Epithelial cell of prostate (primary cell): ENCODE results near the gene ITGA11.

ENCODE experiments used
- DNase-seq: peaks from one replicate; pipeline ENCODE4 v3.0.0-alpha.2; 2011; ENCODE audit warnings: low read depth, low spot score
- H3K27ac ChIP-seq: fragments of 450-650 bp; 2 replicates; pipeline ENCODE4 v1.5.1; 2017; ENCODE audit warnings: mild to moderate bottlenecking

Gene ITGA11

DNA sequence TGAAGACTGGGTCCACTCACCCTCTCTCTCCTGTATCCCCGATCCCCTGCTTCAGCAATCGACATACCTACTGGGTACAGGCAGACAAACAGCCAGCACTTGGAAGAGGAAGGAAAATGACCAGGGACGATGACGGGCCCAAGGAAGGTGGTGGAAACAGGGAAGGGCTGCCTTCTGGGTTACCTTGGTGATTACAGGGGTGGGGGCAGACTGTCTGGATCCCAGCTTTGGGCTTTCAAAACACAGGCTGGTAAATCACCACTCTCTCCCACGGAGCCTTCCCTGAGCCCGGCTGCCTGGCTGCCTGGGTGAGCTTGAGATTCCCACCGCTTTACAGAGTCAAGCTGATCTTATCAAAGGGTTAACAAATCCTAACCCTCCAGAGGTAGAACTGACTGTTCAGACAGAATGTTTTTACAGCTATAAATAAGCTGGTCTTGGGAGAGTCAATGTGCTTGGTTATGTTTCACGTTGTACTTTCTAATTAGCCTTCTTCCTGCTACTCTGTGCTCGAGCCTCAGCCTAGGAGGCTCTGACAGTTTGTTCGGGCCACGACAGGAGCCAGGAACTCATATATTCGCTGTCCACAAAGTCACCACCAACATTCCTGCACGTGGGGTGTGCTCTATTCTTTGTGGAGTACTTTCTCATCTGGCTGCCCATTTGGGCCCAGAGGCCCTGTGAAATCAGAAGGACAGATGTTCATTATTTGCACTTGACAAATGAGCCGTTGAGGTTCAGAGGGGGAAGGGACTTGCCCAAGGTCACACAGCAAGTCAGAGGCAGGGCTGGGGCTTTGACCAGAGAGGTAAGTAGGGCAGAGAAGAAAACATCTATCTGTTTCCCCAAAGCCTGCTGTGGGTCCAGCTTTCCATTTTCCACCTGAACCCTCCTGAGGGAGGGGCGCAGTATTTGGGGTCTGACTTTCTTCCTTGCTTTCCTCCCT is 91.0 kb downstream of the ITGA11 start:
- no peak overlapping the region for H3K27ac ChIP-seq
- no peak for DNase-seq

DNA sequence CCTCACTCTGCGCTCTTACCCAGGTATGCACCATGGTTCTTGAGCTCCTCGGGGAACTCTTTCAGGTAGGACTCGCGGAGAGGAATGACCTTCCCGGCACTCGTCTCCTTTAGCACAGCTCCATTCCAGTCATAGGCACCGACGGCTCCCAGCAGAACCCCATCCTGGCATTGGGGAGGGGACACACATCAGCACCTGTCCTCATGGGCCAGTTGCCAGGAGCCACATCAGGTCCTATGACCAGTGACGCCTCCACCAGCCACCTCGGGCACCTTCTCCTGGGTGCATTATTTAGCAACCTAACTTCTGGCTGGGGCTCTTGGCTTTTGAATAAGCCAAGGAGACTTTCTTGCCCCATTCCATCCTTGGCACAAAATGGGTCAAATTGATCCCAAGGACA is 92.5 kb downstream of the ITGA11 start:
- DNase-seq, result no peak
- H3K27ac ChIP-seq, result no peak overlapping the region

DNA sequence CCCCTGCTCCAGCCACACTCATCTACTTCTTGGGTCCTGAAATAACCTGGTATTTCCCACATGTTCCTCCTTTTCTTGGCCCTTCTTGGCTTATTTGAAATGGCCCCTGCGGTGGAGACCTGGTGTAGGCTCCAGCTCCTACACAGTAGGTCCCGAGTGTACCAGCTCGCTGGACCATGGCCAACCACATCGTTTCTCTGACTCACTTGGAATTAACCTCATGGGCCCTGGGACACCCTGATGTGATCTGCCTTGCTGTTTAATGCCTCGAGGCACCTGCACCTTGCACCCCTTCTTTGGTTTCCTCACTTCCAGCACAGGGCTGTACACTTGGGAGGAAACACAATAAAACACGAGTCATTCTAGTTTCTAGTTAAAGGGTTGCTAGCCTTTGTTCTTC is 94.1 kb downstream of the ITGA11 start:
- no peak overlapping the region for H3K27ac ChIP-seq
- no peak for DNase-seq

GRCh38 chr15:68336516-68336915 is 95.4 kb downstream of the ITGA11 start:
- DNase-seq, result no peak
- no peak overlapping the region for H3K27ac ChIP-seq

DNA sequence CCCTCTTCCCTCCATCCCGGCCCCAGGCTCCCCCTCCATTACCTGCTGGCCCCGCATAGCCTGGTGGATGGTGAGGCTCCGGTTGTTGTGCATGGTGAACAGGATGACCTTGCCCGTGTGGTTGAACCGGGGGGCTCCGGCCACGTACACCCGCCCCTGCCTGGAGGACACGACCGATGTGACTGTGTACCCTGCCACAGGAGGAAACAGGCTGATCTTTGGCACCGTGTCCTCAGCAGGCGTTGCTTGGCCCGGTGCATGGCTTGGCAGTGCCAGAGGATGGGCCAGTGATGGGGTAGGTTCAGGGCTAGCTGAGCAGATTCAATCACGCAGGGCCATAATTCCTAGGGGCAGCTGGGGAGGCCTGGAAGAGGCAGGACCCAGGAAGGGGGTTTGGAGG is 96.3 kb downstream of the ITGA11 start:
- no peak overlapping the region for H3K27ac ChIP-seq
- no peak for DNase-seq

DNA sequence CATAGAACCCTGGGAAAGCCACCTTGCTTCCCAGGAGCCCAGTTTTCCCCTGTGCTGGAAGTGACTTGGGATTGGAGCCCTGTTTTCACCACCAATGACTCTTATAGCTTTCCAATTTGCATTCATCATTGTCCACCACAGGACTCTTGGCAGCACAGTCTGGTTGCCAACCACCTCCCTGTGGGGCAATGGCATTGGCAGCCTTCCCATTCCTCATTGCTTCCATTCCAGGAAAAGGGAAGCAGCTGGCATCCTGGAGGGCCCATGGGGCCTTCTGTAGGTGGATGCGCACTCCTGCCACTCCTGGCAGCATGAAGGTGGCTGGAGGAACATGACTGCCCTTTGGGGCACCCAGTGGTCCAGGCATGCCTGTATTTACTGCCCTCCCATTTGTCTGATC is 96.7 kb downstream of the ITGA11 start:
- no peak for DNase-seq
- no peak overlapping the region for H3K27ac ChIP-seq

DNA sequence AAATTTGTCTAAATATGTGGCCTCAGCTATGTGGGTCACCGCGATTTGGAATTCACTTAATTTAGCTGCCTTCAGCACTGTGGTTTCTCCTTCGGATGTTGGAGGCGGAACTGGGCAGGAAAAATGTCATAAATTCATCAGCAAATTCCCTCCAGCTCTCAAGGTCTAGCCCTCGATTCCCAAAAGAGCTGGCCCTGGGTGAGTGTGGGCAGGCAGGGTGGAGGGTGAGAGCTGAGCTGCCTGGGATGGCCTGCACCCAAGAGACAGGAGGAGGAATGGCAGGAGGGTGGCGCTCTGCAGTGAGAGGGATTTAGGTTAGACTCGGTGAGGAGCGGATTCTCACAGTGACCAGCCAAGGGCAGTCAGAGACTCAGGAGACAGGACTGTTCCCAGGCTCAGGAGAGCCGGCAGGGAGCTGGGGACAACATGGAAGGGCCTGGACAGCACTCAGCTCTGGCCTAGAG is 97.3 kb downstream of the ITGA11 start:
- H3K27ac ChIP-seq, result no peak overlapping the region

GRCh38 chr15:68333775-68334470 is 98.0 kb downstream of the ITGA11 start:
- H3K27ac ChIP-seq, result no peak overlapping the region
- no peak for DNase-seq

More for the DNA sequence above, 97.3 kb downstream of the ITGA11 start:
- DNase-seq, result no peak

DNA sequence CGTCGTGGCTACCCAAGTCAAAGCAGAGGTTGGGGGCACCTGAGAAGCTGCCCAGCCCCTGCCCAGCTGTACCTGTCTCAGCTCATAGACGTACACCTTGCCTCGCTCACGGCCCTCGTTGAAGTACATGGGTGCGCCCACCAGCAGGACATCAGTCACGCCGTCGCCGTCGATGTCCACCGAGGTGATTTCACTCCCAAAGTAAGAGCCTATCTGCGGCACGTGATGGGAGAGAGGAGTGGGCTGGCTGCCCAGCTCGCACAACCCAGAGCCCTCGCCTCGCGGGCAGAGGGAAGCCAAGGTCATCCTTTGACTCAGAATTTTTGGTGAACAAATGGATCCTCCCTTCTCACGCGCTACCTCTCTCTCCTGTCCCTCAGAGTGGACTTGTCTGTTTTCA is 99.7 kb downstream of the ITGA11 start:
- no peak overlapping the region for H3K27ac ChIP-seq

GRCh38 chr15:68330901-68331300 is 101.1 kb downstream of the ITGA11 start:
- no peak overlapping the region for H3K27ac ChIP-seq
- no peak for DNase-seq

More for the DNA sequence above, 99.7 kb downstream of the ITGA11 start:
- DNase-seq, result no peak

- H3K27ac ChIP-seq, result no peak overlapping the region
- no peak for DNase-seq
Observed at GRCh38 chr15:68330416-68330815, 101.5 kb downstream of the ITGA11 start.

- no peak overlapping the region for H3K27ac ChIP-seq
- DNase-seq, result no peak
Observed at GRCh38 chr15:68328964-68329363, 103.0 kb downstream of the ITGA11 start.

DNA sequence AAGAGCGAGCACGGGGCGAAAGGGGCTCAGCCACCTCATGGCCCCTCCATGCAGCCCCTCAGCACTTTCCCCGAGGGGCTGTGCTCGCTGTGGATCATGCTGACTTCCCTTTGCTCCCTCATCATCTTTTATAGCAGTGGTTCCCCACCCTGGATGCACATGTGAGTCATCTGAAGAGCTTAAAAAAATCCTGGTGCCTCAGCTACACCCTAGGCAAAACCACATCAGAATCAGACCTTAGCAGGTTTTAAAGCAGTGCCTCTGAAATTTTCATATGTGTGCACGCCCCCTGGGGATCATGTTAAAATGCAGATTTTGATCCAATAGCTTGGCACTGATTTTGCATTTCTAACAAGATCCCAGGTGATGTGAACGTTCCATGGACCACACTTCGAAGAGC is 103.5 kb downstream of the ITGA11 start:
- no peak overlapping the region for H3K27ac ChIP-seq

DNA sequence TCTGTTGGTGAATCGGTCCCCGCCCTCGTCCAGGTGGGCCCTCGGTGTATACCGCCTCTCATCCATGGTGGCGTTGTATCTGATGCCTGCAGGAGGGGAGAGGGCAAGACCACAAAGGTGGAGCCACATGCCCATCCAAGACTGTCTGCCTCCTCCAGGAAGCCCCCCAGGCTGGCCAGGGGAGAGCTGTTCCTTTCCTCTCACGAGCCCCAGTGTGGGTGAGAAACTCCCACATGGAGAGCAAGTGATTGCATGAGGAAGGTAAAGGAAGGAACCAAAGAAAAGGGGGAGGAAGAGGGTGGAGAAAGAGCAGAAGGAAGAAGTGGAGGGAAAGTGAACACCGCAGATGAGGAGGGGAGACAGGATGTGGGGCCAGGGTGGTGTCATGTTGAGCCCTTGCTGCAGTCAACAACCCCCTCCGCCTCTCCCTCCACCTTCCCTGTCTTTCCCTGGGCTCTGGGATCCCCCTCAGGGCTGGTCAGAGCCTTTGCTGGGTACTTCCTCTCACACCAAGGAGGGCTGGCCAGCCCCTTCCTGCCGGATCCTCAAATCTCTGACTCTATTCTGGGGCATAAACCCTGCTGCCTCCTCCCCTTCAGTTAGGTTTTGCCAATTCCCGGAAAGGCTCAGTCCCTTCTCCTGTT is 105.1 kb downstream of the ITGA11 start:
- H3K27ac ChIP-seq, result no peak overlapping the region
- no peak for DNase-seq

More for the DNA sequence above, 103.5 kb downstream of the ITGA11 start:
- no peak for DNase-seq

DNA sequence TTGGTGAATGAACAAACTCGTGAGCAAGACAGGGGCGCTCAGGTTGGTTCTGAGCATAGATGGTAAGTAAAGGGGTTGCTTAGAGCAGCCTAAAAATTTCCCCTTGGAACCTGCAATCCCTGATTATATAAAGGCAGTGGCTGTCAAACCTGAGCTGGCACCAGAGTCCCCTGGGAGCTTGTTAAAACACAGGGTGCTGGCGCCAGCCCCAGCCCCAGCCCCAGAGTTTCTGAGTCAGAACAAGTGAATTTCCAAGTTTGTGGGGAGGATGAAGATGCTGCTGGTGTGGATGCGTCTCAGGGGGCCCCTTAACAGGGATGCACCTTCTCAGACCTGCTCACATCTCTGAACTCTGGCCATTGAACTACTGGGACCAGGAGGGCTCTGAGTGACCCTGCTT is 106.2 kb downstream of the ITGA11 start:
- no peak overlapping the region for H3K27ac ChIP-seq
- no peak for DNase-seq

- H3K27ac ChIP-seq, result no peak overlapping the region
- DNase-seq, result no peak
Observed at GRCh38 chr15:68322796-68323195, 109.2 kb downstream of the ITGA11 start.

DNA sequence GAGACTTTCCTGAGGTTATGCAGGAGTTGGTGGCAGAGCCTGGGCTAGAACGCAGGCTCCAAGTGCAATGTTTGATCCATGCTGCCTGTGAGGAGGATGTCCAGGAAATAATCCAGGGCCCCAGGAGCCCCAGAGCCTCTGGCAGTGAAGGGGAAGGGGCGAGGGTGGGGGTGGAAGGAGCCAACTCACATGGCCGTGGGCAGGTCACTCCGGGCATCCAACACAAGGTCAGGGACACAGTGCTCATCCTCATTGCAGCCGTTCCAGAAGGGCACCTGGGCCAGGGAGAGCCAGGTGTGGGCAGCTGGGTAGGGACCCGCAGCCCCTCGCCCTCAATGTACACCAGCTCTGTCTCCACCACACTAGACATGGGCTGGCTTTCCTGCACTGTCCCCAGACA is 110.7 kb downstream of the ITGA11 start:
- DNase-seq, result no peak
- no peak overlapping the region for H3K27ac ChIP-seq

DNA sequence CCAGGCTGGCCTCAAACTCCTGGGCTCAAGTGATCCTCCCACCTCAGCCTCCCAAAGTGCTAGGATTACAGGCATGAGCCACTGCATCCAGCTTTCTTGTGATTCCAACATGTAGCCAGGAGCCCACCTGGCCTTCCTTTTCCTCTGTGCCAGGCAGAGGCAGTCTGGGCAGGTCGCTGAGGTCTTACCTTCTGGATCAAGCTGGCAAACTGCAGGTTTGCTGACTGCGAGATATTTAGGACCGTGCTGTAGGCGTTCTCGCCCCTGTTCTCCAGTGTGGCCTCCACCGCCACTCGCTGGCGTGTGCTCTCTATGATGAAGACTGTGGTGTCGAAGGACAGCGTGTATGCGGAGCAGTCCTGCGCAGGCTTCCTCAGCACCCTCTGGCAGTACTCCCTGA is 112.0 kb downstream of the ITGA11 start:
- no peak for DNase-seq
- no peak overlapping the region for H3K27ac ChIP-seq

DNA sequence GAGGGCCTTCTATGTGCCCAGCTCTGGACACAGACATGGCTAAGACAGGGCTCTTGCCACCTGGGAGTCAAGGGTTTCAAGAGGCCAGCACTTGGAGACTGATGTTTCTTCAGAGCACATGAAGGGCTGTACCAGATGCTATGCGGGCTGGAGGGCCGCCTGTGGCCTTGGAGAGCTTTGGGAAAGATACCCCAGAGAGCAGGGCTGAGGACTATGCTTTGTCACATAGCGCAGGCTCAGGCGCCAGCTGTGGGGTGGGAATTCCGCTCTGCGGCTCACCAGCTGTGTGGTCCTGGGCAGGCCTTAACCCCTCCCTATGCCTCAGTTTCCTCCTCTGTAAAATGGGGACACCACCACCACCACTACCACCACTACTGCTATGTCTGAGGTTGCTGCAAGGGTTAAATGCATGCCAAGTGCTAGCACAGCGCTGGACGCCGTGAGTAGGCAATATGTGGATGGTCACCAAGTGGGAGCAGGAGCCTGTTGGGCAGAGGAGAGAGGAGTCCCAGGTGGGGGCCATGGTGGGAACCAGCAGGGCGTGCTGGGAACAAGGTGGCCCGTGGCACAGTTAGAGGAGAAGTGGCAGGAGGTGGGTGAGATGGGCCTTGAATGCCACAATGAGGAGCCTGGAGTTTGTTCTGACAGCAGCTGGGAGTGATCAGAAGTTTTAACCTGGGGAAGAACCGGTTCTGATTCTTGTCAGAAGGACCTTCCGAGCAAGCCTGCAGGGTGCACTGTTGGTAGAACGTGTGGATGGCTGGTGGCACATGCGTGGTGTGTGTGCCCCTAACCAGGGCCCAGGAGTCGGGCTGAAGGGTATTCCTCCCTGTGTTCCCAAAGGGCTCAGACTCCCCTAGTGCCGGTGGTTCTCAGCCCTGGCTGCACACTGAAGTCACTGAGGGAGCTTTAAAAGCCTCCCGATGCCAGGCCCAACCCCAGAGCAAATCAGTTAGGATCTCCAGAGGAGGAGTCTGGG is 112.7 kb downstream of the ITGA11 start:
- DNase-seq, result no peak
- no peak overlapping the region for H3K27ac ChIP-seq
